GM19395 (cell line): ENCODE measurements around the gene AIPL1.

Experiments used
- ATAC-seq: cut with Tn5 transposase; IDR thresholded peaks from one replicate; pipeline ENCODE4 v1.9.1; 2021; ENCODE audit warnings: mild to moderate bottlenecking, moderate library complexity; ENCODE audit not compliant: unreplicated experiment

The AIPL1 gene

GRCh38 chr17:6380915-6381438 is 53.9 kb downstream of the AIPL1 start:
- no peak for ATAC-seq

GRCh38 chr17:6377906-6378305 is 57.0 kb downstream of the AIPL1 start:
- no peak for ATAC-seq

GRCh38 chr17:6376931-6377361 is 58.0 kb downstream of the AIPL1 start:
- no peak for ATAC-seq

GRCh38 chr17:6374761-6375312 is 60.1 kb downstream of the AIPL1 start:
- no peak for ATAC-seq

GRCh38 chr17:6374271-6374691 is 60.6 kb downstream of the AIPL1 start:
- ATAC-seq: no peak
